GM20000 (cell line): ENCODE data around the gene ZNF468.
A peak's percentile ranks its signal among the peaks of the same experiment; 100 is the strongest.
"Not testable (repeated sequence)": the region's sequence is repeated elsewhere in the genome, so short reads cannot be mapped to it uniquely, and the experiment has no call there.

ENCODE experiments used
- DNase-seq: peaks from one replicate; pipeline ENCODE4 v3.0.0; 2012; ENCODE audit warnings: low spot score
- TF ChIP-seq, protein P1 (sequence below): IDR thresholded peaks from 2 replicates; pipeline ENCODE4 v1.5.1; 2012; ENCODE audit warnings: mild to moderate bottlenecking, control low read depth; ENCODE audit errors: extremely low read depth, missing control alignments

The ZNF468 gene

DNA sequence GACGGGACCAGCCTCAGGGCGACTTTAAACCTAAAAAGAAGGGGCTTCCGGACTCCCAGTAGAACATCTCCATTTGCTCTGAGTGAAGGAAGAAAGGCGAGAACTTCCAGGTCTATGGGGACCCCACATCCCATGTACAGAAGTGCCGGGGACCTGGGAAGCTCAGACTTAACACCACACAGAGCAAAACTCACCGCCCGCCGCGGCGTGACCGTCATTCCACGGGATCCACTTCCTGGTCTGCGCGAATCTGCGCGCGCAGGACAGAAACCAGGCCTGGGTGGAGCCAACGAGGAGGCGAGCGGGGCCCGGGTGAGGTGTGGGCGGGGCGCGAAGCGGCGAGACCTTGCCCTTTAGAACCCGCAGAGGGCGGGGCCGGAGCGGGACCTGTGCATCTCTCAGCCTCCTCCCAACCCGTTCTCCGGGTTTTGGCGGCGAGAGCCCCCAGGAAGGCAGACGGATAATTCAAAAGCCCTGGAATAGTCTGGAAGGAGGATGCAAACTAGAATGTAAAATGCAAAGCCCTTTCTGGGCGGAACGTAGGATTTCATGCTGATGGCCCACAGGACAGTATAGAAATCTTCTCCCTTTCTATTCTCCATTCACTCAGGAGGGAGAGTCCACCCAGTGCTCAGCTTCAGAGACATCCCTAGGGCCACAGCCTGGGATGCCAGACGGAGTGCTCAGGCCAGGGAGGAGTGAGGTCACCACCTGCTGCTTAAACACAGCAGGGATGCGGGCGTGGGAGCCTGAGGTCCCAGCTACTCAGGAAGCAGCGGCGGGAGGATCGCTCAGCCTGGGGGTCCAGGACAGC, at the start of gene ZNF468:
Gene ZNF468, minus strand, starts transcription at position 242 of the 814 bp plus-strand sequence. CDS start 3,347 bp downstream, outside the sequence.
- DNase-seq = peak; percentile 57

GRCh38 chr19:52904052-52904780, 46.8 kb upstream of the ZNF468 start:
- DNase-seq = not testable (repeated sequence)

DNA sequence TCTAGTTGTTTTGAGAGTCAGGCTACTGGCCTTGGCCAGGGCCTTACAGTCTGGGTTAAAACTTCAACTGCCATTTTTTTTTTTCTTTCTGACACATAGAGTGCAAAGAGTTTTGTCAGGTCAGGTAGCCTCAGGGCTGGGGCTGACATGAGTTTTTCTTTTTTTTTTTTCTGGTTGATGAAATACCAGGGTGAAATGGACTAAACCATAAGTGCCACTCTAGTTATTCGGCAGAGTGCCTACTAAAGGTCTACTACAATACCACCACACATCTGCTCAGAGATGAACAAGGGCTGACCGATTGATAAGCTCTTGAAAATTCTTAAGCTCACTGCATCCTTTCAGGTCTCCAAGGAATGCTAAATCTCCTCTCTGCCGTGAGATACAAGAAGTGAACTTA, 44.4 kb upstream of the ZNF468 start:
- DNase-seq = no peak
- TF ChIP-seq, protein P1, sequence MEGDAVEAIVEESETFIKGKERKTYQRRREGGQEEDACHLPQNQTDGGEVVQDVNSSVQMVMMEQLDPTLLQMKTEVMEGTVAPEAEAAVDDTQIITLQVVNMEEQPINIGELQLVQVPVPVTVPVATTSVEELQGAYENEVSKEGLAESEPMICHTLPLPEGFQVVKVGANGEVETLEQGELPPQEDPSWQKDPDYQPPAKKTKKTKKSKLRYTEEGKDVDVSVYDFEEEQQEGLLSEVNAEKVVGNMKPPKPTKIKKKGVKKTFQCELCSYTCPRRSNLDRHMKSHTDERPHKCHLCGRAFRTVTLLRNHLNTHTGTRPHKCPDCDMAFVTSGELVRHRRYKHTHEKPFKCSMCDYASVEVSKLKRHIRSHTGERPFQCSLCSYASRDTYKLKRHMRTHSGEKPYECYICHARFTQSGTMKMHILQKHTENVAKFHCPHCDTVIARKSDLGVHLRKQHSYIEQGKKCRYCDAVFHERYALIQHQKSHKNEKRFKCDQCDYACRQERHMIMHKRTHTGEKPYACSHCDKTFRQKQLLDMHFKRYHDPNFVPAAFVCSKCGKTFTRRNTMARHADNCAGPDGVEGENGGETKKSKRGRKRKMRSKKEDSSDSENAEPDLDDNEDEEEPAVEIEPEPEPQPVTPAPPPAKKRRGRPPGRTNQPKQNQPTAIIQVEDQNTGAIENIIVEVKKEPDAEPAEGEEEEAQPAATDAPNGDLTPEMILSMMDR = no peak

DNA sequence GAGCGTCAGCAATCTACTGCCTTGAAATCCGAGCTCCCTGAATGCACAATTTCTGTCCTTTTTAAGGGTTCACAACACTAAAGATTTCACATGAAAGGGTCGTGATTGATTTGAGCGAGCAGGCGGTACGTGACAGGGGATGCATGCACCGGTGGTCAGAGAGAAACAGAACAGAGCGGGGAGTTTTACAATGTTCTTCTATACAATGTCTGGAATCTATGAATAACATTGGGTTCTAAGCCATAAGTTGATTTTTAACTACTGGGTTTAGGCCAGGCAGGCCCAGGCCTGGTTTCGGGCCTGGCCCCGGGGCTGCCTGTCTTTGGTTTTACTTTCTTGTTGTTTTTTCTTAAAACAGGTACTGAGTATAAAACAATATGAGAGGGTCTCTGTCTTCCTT, 41.2 kb upstream of the ZNF468 start:
- not testable (repeated sequence) for DNase-seq

GRCh38 chr19:52898101-52898500, 40.7 kb upstream of the ZNF468 start:
- TF ChIP-seq, protein P1 = no peak
- no peak for DNase-seq

DNA sequence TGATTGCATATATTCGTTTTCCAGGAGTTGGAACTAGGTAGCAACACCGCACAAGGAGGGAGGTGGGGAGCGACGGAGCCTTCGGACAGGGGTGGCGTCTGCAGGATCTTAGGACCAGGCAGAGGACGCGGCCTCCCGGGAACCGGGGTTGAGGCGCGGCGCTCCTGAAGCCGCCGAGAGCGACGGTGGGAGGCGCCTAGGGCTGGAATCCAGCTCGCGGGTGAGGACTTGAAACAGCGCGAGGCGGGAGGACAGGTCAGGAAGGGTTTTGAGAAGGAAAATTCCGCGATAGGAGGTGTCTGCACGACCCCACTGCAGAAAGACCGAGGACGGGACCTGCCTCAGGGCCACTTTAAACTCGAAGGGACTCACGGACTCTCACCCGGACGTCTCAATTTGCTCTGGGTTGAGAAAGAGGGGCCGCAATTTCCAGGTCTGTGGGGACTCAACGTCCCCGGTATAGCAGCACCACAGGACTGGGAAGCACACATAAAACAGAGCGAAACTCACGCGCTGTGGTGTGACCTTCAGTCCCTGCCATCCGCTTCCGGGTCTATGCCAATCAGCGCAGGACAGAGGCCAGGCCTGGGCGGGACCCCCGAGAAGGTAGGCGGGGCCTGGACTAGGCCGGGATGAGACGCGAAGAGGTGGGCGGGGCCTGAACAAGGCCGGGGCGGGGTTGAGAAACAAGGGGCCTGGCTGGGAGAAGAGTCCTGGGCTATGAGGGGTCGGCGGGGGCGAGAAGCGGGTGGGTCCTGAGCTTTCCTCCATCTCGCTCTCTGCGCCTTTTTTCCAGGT, 39.9 kb upstream of the ZNF468 start, which contains the start of gene ZNF320:
Gene ZNF320, minus strand, starts transcription at position 498 of the 798 bp plus-strand sequence. CDS start 7,380 bp downstream, outside the sequence.
- TF ChIP-seq, protein P1 = no peak
- DNase-seq = peak; percentile 93

GRCh38 chr19:52896431-52897137, 39.2 kb upstream of the ZNF468 start:
- peak; percentile 6 for DNase-seq
- TF ChIP-seq, protein P1 = no peak

DNA sequence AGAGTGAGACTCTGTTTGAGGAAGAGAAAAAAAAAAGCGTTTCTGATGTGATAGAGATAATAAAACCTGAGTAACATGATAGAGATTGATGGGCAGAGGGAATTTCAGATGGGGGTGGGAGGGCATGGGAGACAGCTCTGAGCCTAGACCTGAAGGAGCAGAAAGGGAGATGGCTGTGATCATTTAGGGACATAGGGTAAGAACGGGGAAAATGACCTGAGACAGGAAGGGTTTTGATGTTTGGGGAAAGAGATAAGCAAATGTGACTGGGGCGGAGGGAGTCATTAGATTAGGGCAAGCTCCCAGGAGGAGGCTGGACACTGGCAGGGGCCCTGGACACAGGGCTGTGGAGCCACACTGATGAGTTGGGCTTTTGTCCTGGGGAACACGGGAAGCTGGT, 33.9 kb upstream of the ZNF468 start:
- TF ChIP-seq, protein P1 = no peak
- DNase-seq = no peak
